CD4-positive, alpha-beta T cell treated with Interleukin-4 for 4 hours (primary cell): Measurements from ENCODE around the gene MEIS1.

ENCODE experiments used
- DNase-seq: peaks from one replicate; pipeline ENCODE4 v3.0.0-alpha.2; 2020

The MEIS1 gene

DNA sequence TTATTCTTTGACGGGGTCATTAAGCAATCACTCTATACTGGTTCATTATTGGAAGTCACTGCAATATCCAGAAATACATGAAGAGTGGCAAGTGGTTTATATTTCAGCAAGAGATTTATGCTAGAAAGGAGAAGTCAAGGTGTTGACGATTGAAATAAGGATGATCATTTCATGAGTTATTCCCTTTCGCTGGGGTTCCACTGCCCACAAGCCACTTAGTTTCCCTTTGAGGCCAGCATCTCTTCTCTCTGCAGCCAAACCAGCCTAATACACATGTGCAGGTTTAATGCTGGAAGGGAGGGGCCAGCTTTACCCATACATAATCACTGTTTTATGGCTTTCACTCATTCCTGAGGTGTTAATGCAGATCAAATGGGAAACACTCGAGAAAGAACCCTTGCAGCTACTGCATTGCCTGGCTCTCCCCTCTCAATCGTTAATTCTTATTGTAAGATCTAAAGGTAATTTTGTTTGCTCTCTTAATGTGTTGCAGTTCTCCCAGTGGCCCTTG, 108.4 kb downstream of the MEIS1 start:
- no peak for DNase-seq

DNA sequence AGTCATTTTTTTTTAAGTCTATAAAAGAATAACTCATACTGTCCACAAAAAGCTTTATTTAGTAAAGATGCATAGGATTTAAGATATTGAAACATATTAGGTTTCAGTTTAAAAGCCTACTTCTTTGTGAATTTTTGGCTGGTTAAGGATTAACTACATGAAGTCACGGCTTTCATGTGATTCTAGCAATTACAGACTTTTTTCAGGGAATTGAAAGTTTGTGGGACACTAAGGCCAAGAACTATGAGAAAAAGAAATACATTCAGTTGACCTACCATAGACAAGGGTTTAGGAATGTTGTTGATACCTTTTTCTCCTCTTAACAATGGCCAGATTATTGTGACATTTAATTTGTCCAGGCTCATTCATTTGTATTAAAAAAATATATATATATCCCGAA, 109.3 kb downstream of the MEIS1 start:
- no peak for DNase-seq

DNA sequence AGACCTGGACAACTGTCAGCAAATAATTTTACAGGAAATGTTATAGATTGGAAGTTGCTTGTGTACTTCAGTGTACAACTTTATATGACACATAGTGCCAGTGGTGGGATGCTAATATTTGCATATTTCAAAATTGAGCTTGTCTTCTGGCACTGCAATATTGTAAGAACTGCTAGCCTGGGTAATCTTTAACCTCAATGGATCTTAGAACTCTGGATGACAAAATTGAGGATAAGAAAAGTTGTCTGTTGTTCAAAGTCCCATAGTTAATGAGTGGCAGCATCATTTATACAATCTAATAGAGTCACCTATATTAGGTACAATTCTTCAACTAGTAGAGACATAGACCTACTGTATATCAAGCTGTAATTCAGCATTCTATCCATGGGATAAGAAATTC, 110.3 kb downstream of the MEIS1 start:
- DNase-seq: no peak

DNA sequence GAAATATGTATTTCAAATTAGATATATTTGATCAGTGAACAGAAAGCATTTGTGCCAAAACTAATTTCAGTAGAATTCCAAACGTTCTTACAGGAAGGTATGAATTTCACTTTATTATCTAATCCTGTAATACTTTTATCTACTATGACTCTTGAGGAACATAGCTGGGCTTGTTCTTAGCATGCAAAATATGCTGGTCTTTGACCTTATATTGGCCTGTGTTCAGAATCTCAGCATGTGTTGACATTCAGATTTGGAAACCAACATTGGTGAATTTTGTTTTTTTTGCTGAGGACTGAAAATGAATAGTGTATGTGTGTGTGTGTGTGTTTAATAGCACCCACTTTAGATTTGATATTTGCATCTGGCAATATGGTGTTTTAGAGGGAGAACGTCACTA, 112.2 kb downstream of the MEIS1 start:
- DNase-seq: no peak

DNA sequence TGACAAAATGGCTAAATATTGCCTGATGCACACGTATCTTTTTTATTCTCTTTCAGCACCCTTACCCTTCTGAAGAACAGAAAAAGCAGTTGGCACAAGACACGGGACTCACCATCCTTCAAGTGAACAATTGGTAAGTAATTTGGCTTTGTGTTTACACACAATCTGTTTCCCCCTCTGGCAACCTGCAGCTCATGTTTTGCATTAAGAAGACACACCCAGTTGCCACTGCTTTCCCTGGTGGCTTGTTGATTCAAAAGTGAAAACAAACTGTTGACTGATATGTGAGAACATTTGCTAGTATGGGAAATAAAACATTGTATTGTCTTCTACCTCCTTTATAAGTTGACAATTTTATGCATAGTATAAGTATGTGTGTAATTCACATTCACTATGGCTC, 113.0 kb downstream of the MEIS1 start:
- no peak for DNase-seq

DNA sequence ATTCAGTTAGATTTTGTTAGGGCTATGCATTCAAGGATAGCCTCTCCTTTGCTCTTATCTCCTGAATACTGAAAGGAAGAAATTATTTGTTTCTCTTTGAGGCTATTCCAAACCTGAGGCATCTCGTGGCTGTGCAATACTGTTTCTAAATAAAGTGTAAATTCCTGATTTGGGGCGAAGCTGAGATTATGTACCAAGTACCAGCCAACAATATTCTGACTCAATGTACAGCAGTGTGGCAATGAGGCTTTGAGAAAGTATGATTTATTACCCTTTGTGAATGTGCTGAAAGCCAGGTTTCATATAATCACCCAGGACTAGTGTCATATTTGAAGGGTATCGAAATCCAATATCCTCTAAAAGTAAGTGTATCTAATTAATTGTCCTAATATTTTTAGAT, 113.5 kb downstream of the MEIS1 start:
- DNase-seq: no peak

DNA sequence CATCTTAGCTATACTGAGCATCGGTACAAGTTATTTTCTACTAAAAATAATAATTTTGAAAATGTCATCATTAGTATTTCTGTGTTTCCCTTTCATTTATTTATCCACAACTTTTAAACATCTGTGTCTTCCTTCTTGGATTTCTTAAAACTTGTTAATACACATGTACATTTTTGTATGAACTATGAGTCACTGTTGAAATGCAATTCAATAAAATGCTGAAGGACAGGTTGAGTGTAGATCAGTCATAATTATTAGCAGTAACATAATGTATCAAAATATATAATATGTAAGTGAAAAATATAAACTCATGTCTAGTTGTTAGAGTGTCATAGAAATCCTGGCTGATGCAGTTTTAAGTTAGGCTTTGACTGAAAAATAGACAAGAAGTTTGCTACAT, 115.9 kb downstream of the MEIS1 start:
- no peak for DNase-seq

DNA sequence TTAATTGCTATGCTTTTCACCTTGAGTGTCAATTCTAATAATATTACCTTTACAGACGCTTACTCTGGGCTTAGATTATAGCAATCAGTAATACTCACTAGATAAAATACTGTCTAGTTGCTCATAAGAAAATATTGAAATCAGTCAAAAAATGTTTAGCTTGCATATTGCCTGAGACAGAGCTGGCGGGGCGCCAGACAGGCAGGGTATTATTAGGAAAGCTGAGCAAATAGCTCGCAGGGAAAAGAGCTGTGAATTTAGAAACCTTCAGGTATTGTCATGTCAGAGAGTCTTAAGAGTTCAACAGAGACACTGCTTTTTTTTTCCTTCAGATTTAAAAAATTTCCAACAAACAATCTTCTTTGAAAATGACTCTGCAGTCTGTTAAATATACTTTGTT, 118.4 kb downstream of the MEIS1 start:
- DNase-seq: no peak

DNA sequence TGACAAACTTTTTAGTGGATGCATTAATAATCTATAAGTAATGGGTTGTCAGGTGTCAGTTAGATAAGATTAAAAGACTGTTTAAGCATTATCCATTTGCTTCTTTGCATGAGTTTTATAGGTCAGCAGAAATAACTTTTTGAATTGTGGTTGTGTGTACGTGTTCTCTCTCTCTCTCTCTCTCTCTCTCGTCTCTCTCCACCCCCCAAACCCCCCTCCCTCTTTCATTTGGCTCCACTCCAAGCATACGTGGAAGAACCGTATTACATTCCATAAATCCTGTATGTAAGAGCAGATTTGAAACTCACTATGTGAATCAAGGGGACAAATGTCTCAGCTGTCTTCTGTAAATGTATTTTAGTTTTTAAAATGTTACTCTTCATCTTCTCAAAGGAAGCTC, 120.2 kb downstream of the MEIS1 start:
- DNase-seq: no peak

DNA sequence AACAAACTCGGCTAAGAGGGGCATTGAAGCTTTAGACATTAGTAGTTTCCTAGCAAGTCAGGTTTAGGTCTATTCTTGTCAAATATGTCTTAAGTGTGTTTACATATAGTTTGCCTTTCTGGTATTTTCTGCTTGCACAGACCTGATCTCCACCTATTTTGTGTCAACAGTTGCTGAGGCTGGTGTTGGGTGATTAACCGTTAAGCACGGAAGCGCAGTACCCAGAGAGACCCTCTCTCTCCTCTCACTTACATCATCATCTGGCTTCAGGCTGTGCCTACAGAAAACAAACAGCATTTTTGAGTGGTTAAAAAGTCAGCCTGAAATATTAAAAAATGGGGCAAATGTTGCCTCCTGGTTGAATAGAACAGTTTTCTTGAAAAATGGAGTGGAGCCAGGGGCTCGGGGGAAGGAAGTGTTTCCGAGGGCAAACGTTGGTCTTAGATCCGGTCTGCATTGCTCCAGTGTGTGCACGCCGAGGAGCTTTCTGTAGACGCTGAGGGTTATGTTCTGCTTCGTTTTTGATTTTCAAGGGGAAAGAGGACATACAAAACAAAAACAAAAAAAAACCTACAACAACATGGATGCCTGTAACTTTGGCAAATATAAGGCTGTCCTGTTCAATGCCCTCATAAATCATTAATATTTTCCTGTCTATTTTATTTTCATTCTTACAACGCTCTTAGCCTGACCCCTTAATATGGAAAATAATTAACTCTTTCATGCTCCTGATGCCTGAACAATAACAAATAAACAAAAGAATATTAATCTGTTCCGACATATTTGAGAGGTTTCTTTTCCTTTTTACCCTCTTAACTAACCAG, 120.8 kb downstream of the MEIS1 start:
- DNase-seq: no peak

DNA sequence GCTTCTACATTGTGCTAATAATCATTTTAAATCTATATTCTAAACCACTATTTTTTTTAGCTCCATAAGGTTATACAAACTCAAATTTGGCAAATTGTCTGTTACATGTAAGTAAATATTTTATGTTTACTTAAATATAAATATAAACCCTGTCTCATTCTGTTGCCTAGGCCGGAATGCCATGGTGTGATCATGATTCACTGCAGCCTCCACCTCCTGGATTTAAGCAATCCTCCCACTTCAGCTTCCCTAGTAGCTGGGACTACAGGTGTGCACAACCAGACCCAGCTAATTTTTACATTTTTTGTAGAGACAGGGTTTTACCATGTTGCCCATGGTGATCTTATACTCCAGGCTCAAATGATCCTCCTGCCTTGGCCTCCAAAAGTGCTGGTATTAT, 124.7 kb downstream of the MEIS1 start:
- DNase-seq: no peak

DNA sequence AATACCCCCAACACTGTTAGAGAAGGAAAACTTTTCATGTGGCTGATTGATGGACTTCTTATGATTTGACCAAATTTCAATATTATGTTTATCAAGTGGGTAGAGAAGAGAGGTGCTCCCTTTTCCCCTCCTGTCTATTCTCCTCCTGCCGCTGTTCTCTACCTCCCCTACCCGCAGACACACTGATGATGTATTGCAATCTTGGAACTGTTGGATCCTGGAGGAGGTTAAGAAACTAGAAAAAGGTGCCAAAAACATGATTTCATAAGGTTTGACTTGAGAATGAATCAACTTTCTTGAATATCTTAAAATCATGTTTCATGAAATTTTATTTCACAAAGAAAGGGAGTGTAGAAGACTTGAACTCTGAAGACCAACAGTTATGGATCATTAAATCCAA, 125.8 kb downstream of the MEIS1 start:
- DNase-seq: no peak

DNA sequence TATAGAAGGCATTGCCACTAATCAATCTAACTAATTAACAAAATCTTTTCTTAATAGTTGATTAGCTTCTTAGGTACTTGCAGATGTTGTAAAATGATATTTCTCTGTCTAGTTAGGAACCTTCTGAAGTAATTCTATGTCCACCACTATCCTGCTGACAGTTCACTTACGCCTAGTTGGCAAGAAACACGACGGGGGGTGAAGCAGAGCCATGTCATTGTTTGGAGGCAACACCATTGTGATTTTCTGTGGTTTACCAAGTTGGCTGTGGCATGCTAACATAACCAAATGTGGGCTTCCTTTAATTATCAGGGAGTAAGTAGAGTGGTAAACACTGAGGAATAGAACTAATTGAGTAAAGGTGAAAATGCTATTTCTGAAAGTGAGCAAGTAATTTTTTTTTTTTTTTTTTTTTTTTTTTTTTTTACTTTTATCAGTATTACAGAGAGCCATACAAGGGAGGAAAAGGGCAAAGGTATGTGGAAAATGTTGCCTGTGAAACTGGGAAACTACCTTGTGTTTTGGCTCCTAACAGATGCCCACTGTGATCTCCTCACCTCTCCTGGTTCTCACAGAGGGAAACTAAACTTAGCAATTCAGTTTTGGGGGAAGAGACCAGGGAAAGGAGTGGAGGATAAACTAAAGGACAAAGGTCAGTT, 126.8 kb downstream of the MEIS1 start:
- no peak for DNase-seq

DNA sequence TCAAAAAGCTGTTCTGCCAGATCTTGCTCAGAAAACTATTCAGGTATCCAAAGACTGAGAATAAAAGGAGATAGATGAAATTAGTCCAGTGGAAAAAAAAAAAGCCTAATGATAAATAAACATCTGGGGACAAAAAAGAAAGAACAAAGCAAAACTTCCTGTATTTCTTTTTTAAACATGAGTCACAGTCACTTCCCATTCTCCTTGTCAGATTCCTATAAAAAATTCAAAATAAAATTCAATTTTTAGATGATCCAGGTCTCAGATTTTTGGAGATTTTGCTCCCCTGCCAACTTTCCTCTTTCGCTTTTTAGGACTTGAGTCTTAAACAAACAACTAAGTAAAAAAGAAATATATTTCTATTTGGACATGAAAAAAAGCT, 127.4 kb downstream of the MEIS1 start:
- DNase-seq: no peak

DNA sequence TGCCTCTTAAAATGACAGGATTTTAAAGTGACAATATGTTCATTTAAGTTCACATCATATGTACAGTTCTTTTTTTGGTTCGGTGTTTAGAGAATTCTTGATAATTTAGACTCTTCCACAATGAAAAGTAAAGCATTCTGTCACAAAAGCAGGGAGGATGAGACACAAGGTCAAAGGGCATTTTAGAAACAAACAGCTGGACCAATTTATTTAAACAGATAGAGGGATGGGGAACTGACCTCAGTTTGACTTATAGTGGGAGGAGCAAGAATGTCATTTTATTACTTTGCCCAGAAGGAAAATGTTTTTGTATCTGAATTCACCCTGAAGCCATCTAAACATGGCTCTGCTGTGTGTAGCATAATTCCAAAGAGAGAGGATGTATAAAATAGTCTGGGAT, 128.5 kb downstream of the MEIS1 start:
- no peak for DNase-seq

DNA sequence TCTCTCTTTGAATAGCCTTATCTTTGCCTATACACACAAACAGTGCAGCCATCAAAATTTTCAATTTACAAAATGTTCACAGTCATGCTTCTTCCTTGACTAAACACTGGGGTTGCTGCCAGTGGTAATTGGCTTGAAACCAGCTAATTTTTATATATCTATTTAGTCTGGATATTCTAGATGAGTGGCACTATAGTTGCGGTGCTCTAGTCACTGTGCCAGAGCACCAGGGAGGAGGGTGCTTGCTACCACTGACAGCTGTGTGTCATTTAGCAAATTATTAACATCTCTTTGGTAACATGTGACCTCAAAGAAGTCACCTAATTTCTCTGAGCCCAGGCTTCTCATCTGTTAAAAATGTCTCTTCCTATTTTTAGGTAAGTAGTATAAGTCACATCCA, 130.4 kb downstream of the MEIS1 start:
- DNase-seq: no peak

DNA sequence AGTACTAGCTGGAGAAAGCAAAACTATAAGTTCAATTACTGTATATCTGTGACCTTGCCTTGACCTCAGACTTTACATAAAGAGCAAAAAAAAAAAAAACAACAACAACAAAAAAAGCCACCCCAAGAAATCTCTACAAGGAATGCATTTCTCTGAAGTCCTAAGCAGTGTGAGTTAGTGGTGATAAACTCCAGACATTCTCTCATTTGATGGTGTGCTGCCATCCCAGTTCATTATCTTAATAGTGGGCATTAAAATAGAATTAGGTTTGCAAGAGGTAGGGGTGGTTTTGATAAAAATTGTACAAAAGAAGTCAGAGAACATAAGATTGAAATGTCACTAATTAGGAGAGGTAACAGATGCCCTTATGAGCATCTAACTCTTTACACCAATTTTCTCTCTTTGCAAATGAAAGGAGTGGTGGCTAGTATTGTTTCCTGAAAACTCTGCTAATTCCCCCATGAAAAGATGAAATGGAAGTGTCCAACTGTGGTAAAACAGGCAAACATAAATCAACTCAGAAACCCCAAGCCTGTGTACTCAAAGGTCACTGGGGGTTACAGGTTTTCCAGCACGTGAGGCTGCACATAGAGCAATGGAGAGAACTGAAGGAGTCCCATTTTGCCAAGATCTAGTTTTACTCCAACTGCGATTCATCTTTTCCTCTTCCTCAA, 131.9 kb downstream of the MEIS1 start:
- no peak for DNase-seq

DNA sequence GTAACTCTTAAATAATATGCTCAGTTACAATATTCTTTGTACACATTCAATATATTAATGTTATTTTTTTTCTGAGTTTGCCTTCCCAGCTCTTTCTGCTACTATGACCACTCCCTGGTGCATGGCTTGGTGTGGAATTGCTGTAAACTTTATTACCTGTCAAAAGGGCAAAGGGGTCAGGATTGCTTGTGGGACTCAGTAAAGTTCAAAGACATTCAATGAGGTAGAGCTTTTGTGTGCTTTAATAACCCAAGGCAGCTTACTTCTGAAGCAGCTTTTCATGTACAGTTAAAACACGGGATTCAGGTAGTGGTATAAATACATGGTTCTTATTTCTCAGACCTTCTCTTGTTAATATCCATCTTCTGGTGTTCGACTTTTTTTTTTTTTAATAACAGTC, 132.8 kb downstream of the MEIS1 start:
- no peak for DNase-seq

DNA sequence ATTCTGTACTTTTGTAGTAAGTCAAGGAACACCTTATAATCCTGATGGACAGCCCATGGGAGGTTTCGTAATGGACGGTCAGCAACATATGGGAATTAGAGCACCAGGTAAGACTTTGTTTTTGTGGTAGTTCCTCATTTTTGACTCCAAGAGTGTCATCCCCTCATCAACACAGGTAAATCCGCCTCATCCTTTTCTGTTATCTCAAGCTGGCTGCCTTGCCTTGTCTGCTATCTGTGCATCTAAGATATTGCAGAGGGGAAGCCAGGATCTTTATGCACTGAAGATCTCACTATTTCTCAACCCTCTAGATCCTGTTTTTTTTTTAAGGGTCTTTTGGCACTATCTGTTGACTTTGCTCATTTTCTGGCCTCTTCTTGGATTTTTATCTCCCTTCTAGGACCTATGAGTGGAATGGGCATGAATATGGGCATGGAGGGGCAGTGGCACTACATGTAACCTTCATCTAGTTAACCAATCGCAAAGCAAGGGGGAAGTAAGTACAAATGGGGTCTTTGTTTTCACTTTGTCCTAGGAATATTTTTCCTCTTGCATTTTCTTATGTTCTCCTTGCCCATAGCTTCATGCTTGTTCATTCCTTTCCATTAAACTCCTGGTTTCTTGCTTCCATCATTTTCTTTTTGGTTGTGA, 133.8 kb downstream of the MEIS1 start:
- no peak for DNase-seq

DNA sequence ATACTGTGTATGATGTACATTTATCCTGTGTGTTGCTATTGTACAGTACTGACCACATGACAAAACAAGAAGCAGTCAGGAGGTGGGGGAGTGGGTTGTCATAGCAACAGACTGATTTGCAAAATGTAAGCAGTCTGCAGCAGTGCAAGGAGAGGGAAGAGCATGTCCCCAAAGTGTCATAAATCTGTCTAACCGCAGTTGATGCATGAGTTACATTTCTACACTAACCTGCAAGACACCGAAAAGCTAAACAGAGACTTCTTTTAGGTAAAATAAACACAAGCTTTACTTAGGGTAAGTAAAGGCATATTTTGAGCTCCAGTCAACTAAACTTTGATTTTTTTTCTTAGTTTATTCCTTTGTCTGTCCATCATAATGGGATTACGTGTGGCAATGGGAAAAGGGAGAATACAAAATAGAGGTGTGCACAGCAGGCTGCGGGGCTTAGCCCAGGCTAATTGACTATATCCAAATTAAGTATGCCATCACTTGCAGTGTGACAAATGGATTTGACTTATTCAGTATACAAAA, 134.5 kb downstream of the MEIS1 start:
- no peak for DNase-seq

DNA sequence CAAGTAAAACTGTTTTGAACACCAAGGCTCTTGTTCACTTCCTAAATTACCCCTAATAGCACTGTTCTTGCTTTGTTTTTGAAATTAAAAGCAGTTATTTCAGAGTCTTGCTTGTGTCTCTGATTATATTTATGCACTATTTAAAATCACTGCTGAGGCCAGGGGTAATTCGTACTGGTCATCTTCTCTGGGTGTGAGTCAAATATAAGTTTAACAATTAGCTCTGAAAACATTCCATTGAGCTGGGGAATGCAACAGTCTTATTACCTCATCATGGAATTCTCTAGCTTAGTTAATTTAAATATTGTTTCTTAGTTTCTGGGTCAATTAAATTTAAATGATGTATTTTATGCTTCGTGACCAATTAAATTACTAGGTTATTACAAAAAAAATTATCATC, 135.0 kb downstream of the MEIS1 start:
- DNase-seq: no peak

DNA sequence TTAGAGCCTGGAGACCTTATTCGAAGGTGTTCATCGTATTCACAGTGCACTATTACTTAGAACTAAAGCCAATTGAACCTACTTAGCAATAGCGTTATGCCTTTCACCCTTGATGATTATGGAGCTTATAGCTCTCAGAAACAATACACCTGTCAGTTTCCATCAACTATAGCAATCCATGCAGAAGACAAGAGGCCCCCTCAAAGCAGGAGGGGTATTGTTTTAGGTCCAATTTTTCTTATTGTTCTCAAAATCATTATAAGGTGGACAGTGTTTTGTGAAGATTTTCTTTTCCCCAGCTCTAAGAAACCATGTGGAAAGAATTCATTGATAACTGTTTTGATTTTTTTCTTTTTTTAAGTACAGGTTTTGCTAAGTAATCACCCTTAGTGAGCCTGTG, 135.5 kb downstream of the MEIS1 start:
- no peak for DNase-seq

DNA sequence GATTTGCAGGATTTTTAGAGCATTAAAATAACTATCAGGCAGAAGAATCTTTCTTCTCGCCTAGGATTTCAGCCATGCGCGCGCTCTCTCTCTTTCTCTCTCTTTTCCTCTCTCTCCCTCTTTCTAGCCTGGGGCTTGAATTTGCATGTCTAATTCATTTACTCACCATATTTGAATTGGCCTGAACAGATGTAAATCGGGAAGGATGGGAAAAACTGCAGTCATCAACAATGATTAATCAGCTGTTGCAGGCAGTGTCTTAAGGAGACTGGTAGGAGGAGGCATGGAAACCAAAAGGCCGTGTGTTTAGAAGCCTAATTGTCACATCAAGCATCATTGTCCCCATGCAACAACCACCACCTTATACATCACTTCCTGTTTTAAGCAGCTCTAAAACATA, 137.0 kb downstream of the MEIS1 start:
- DNase-seq: no peak
